Activated B cell treated with CpG ODN at 0.5 μM for 24 hours (primary cell): Measurements from ENCODE around the gene OR5AU1. TPM values are rescaled to one million over a fixed set of nuclear protein-coding genes. Genes with fewer than 3 reads are reported as not detected.
A peak's percentile ranks its signal among the peaks of the same experiment; 100 is the strongest.

Experiments used
- ATAC-seq: fragments of 200-7000 bp; cut with Tn5 transposase; one replicate; pipeline ENCODE4 v1.10.0; 2021; ENCODE audit warnings: low read depth, mild to moderate bottlenecking, moderate library complexity
- CTCF ChIA-PET: fragments of 350-600 bp; sonication (Branson Sonifier 250); formaldehyde crosslinking; loops from one replicate; lab custom pipeline; 2021; ENCODE audit warnings: antibody characterized with exemption; lab: Charles Lee
- POLR2A ChIA-PET: fragments of 350-600 bp; sonication (Branson Sonifier 250); formaldehyde crosslinking; loops from one replicate; lab custom pipeline; 2021; ENCODE audit warnings: antibody characterized with exemption; lab: Charles Lee
- DNase-seq: peaks from one replicate; pipeline ENCODE4 v3.0.0; 2022
- H3K27ac Mint-ChIP-seq: one replicate; pipeline ENCODE4 v1.8.0; 2020; ENCODE audit warnings: mixed read lengths
- H3K27me3 Mint-ChIP-seq: one replicate; pipeline ENCODE4 v1.8.0; 2021; ENCODE audit warnings: mixed read lengths
- H3K36me3 Mint-ChIP-seq: one replicate; pipeline ENCODE4 v1.8.0; 2021; ENCODE audit warnings: low read depth, mixed read lengths
- H3K4me1 Mint-ChIP-seq: one replicate; pipeline ENCODE4 v1.8.0; 2021; ENCODE audit warnings: mixed read lengths
- H3K4me3 Mint-ChIP-seq: one replicate; pipeline ENCODE4 v1.8.0; 2020; ENCODE audit warnings: mild to moderate bottlenecking, mixed read lengths
- H3K9me3 Mint-ChIP-seq: one replicate; pipeline ENCODE4 v1.8.0; 2020; ENCODE audit warnings: mixed read lengths
- CTCF ChIP-seq: fragments of 200-600 bp; IDR thresholded peaks from one replicate; pipeline ENCODE4 v1.8.0; 2022; ENCODE audit warnings: antibody characterized with exemption, mild to moderate bottlenecking
- intact Hi-C: fragments of 100-400 bp; cut with micrococcal nuclease; formaldehyde crosslinking; loops from one replicate; pipeline ENCODE4 v1.15.1; 2024
- total RNA-seq: library from RNA; stranded (reverse); gene quantifications from 2 replicates; pipeline ENCODE4 v1.2.3, GENCODE V29; 2022

Gene OR5AU1
- total RNA-seq, result not detected in 2 replicates

GRCh38 chr14:21155963-21156362 is at the start of gene OR5AU1:
OR5AU1 (minus strand) TSS chr14:21156063; CDS start chr14:21155872, 191 bp downstream.
- Mint-ChIP-seq H3K4me3 (no peak within 1 kb of the TSS), H3K27ac (no peak within 1 kb of the TSS), H3K36me3 (no peaks in the 10 kb centered on the region), H3K9me3 (no peaks in the 10 kb centered on the region), H3K27me3 (peaks cover 26% of the 10 kb centered on the region), H3K4me1 (no peaks in the 10 kb centered on the region)
- ChIA-PET CTCF (no interaction called here), POLR2A (no interaction called here)
- no peak for TF ChIP-seq CTCF
- intact Hi-C loops, result no loop called here
- ATAC-seq, result no peak
- no peak for DNase-seq

- H3K27ac Mint-ChIP-seq, result no peak overlapping the region
- ATAC-seq (no peak), DNase-seq (no peak)
- POLR2A ChIA-PET, result interaction anchor here (0.6 to 1.1 kb wide), 2 partner anchors 9 to 107 kb away, joined by 4 to 5 read pairs; no protein-coding TSS in a partner anchor
- CTCF ChIA-PET, result no interaction called here
- no peaks in the 10 kb centered on the region for H3K9me3 Mint-ChIP-seq
- H3K27me3 Mint-ChIP-seq, result no peaks in the 10 kb centered on the region
- no peak for TF ChIP-seq CTCF
- H3K4me1 Mint-ChIP-seq, result peaks cover 6% of the 10 kb centered on the region
- H3K36me3 Mint-ChIP-seq, result peaks cover 61% of the 10 kb centered on the region
- H3K4me3 Mint-ChIP-seq, result no peak overlapping the region
- intact Hi-C loops, result no loop called here
Measured at GRCh38 chr14:21205026-21205677, 49.3 kb upstream of the OR5AU1 start.

DNA sequence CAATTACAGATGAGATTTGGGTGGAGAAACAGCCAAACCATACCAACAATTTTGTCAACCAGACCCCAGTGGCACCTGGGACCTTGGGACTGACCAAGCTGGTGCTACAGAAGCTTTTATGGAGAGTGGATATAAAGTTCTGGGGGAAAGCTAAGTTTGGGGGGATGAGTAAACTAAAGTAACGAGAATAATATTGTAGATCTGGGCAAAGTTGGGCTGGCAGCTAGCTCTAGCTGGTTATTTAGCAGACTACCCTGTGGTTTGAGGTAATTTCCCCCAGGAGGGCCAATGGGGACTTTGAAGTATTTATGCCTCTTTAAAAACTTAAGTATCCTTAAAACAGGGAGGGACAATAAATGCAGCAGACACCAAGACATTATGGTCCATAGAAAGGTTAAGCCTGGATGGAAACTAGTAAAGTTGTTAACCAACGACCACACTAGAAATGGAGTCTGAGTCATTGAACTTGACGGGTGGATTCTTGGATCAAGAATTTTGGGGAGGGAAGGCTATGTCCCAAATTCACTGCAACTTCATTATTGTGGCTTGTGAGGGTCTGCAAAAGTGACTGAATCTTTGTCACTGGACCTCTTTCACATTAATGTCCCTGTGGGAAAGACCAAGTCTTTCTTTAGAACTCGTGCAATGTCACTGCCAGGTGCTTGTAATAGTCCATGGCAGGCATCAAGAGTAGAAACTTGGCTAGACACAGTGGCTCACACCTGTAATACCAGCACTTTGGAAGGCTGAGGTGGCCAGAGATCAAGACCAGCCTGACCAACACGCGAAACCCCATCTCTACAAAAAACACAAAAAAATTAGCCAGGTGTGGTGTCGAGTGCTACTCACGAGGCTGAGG is 48.5 kb upstream of the OR5AU1 start:
- TF ChIP-seq CTCF, result no peak
- no peaks in the 10 kb centered on the region for H3K9me3 Mint-ChIP-seq
- CTCF ChIA-PET, result no interaction called here
- POLR2A ChIA-PET, result interaction anchor here (1.1 kb wide), 1 partner anchor 10 kb away, joined by 4 read pairs; no protein-coding TSS in a partner anchor
- no peak for DNase-seq
- intact Hi-C loops, result no loop called here
- peaks cover 53% of the 10 kb centered on the region for H3K36me3 Mint-ChIP-seq
- H3K27ac Mint-ChIP-seq, result no peak overlapping the region
- no peaks in the 10 kb centered on the region for H3K27me3 Mint-ChIP-seq
- ATAC-seq, result no peak
- H3K4me1 Mint-ChIP-seq, result peaks cover 6% of the 10 kb centered on the region
- H3K4me3 Mint-ChIP-seq, result no peak overlapping the region

DNA sequence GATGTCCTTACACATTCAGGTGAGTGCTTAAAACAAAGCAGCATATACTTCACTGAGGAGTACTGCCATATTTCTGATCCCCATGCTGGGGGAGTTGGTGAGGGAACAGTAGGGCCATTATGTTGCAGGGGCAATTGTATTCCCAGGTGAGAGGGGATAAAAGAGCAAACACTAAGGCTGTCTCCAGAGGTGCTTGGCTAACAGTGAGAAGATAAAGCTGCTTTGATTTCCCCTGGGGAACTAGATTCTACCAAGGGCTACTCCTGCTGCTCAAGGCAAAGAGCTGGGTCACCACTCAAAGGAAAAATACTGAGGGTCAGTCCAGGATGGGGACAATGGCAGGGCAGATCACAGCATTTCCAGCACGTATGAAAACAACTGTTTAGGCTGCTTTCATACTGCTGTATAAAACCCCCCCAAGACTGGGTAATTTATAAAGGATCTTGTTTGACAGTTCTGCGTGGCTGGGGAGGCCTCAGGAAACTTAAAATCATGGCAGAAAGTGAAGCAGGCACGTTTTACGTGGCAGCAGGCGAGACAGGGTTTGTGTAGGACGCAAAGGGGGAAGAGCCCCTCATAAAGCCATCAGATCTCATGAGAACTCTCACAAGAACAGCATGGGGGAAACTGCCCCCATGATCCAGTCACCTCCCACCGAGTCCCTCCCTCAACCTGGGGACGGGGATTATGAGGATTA is 47.8 kb upstream of the OR5AU1 start:
- ChIA-PET POLR2A (no interaction called here), CTCF (no interaction called here)
- Mint-ChIP-seq H3K36me3 (peaks cover 47% of the 10 kb centered on the region), H3K4me3 (no peak overlapping the region), H3K9me3 (no peaks in the 10 kb centered on the region), H3K27me3 (no peaks in the 10 kb centered on the region), H3K27ac (peak overlapping the region; percentile 30), H3K4me1 (peaks cover 6% of the 10 kb centered on the region)
- intact Hi-C loops, result no loop called here
- DNase-seq (no peak), ATAC-seq (no peak)
- TF ChIP-seq CTCF, result no peak
